ENCODE data around the gene VSIR.

- TF ChIP-seq CTCF (IDR thresholded peaks at IDR 0.05; ENCODE audit: low read depth, low read length): no peak
- no peak for TF ChIP-seq EZH2phosphoT487 (IDR thresholded peaks at IDR 0.05; ENCODE audit: low read depth)
These were observed 6.3 kb upstream of the VSIR start for GRCh38 chr10:71779641-71780040.
